Measurements from ENCODE around the gene ARHGAP26.
"Not testable (repeated sequence)": the region's sequence is repeated elsewhere in the genome, so short reads cannot be mapped to it uniquely, and the experiment has no call there.

ARHGAP26 gene

DNA sequence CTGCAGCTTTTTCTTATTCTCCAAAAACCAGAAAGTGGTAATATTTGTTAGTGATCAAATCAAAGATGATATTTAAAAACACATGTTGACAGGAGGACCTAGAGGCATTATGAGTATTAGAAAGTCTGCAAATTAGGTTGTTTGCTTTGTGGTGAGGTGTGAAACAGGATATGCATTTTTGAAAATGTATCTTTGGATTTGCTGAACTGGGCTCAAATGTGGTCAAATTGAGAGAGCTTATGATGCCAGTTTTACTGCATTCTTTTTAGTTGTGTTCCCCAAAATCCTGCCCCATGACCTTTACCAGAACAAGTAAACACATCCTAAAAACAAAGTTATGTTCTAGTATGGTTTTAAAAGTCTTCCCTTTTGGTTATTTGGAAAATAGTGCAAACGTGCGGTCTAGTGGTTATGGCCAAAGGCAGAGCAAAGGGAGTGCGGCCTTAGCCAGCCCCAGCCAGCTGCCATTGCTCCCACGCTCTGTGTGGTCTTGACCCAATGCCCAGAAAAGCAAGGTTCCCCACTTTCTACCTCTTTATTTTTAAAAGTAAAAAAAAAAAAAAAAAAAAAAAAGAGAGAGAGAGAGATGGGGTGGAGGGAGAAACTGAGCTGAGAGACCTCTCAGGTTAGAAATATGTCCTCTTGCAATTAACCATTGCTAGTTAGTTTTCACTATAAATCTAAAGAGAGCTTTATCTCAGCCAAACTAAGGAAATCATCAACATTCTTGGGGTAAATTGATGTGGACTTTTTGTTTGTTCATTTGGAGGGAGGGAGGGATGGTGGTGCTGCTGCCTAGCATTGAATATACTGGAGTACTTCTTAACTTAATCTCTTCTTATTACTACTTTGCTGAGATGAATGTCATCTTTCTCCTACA is 176.6 kb downstream of the ARHGAP26 start:
- in situ Hi-C loops (cut with MboI; ENCODE audit: low sequenced_read_pairs): no loop called here

- in situ Hi-C loops (cut with MboI; ENCODE audit: low sequenced_read_pairs): no loop called here
These were observed 177.2 kb downstream of the ARHGAP26 start for GRCh38 chr5:142947427-142947709.

- in situ Hi-C loops (cut with MboI; ENCODE audit: low sequenced_read_pairs): no loop called here
These were observed 182.1 kb downstream of the ARHGAP26 start for GRCh38 chr5:142952229-142952628.

- in situ Hi-C loops (cut with MboI; ENCODE audit: low sequenced_read_pairs): not testable (repeated sequence)
These were observed 182.7 kb downstream of the ARHGAP26 start for GRCh38 chr5:142952871-142953270.

DNA sequence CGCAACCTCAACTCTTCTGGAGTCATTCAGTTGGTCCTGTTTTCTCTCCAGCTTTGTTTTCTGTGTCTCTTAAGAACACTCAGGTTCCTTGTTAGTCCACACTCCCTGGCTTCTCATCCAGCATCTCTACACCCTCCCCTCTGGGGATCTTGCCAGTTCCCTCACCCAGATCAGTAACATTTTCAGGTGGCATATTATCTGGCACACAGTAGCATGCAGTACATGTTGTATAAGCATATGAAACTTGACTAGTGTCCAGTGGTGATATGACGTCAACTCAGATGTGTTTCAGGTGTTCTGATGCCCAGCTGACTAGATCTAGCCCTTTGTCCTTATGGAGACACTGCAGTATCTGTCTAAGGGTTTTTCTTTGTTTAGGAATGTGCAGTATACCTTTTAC is 184.3 kb downstream of the ARHGAP26 start:
- in situ Hi-C loops (cut with MboI; ENCODE audit: low sequenced_read_pairs): no loop called here

- in situ Hi-C loops (cut with MboI; ENCODE audit: low sequenced_read_pairs): no loop called here
These were observed 185.5 kb downstream of the ARHGAP26 start for GRCh38 chr5:142955628-142956027.

- in situ Hi-C loops (cut with MboI; ENCODE audit: low sequenced_read_pairs): no loop called here
These were observed 187.4 kb downstream of the ARHGAP26 start for GRCh38 chr5:142957528-142957927.

GRCh38 chr5:142958944-142959682 is 188.9 kb downstream of the ARHGAP26 start:
- in situ Hi-C loops (cut with MboI; ENCODE audit: low sequenced_read_pairs): no loop called here

- in situ Hi-C loops (cut with MboI; ENCODE audit: low sequenced_read_pairs): no loop called here
These were observed 189.8 kb downstream of the ARHGAP26 start for GRCh38 chr5:142959683-142960657.

DNA sequence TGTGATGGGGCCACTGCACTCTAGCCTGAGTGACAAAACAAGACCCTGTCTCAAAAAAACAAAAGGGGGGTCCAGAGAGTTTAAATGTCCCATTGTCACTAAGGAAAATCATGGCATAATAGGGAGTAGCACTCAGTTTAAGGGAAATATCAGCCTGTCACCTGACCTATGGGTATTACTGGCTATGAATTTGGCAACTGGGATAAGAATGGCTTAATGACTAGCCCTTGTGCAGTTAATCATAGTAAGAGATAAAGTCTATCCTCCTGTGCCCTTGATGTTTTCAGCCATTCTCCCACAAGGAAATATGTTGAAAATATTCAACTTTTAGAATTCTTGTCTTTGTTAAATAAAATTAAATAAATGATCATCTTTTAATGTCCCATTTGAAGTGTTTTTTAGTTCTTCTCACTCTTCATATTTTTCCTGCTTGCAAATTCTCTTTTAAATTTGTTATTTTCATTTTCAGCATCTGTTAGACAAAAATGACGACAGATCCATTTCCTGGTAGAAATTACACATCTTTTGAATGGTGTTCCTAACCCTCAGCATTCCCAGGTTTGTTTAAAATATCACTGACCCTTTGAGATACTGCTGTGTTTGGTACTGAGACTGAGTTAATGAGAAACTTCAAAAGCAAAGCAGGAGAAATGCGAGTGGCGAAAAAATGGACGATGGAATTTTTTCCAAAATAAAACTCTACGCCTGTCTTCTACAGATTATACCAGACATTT is 191.4 kb downstream of the ARHGAP26 start:
- in situ Hi-C loops (cut with MboI; ENCODE audit: low sequenced_read_pairs): no loop called here

DNA sequence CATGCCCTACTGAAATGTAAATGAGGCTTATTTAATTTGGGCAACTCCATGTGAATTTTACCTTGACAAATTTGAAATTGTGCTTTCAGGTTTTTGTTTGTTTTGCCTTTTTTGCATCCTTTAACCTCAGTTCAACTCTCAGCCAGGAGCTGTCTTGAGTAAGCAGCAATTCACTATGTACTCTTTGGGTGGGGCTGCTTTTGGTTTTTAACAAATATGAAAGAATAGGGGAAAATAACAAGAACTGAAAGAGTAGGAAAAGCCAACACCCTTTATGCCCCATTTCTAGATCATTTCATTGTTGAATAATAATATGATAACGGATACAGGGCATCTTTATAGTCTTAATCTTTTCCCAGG is 192.0 kb downstream of the ARHGAP26 start:
- in situ Hi-C loops (cut with MboI; ENCODE audit: low sequenced_read_pairs): no loop called here

GRCh38 chr5:142965258-142966120 is 195.3 kb downstream of the ARHGAP26 start:
- in situ Hi-C loops (cut with MboI; ENCODE audit: low sequenced_read_pairs): not testable (repeated sequence)

DNA sequence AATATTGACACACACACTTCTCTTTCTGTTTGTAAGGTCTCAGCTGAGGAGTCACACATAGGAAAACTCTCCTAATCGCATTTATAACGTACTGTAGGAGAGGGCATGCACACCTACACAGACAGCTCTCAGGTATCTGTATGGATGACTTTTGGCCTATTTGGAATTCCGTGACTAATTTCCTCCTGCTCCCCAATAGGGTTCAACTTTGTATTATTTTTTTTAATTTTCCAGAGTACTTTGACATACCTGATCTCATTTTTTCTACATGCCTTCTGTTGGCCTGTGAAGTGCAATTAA is 195.9 kb downstream of the ARHGAP26 start:
- in situ Hi-C loops (cut with MboI; ENCODE audit: low sequenced_read_pairs): no loop called here

DNA sequence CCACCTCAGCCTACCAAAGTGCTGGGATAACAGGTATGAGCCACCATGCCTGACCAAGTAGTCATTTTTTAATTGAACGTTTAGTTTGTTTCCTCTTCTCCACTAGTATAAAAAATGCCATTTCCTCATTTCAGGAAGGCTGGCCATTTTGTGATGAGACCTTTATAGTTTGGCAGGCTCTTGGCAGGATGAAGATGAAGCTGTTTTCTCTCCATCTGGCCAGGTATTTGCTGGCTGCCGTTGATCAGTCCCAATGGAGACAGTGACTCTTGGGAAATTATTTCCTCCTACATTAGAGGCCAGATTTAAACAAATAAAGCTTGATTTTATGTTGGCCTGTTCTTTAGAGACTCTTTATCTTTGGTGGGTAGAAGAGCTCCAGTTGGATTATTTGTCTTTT is 199.0 kb downstream of the ARHGAP26 start:
- in situ Hi-C loops (cut with MboI; ENCODE audit: low sequenced_read_pairs): no loop called here

DNA sequence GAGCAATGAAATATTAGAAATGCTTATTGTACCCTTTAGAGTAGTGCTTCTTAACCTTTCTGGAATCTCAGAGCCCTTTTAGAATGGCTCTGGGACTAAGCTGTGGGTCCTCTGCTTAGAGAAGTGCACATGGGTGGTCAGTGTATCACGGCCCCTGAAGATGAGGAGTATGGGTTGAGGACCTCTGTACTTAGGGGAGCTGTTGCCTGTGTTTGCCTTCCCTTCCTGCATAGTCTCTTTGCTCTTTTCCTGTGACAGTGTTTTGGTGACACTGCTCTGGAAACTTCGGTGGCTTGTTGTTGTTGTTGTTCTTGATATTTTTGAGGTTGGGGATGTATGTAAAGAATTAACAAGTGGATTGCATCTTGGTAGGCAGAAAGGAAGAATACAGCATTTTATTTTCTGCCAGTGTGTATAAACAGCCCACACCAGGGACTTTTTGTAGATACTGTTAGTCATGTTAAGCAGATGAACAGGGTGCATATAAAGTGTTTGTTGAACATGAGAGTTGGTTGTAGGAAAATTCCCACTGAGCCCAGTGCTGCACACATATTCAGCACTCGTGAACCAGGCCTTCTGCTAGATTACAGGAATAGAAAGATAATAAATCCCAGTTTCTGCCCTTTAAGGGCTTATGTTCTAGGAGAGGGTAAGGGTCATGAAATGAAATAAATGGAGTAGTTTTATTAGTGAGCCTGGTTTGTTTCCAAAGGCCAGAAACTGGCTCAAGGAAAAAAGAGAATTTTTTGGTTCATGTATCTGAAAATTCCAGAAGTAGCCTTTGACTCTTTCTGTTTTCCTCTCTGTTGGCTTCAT is 199.7 kb downstream of the ARHGAP26 start:
- in situ Hi-C loops (cut with MboI; ENCODE audit: low sequenced_read_pairs): no loop called here

DNA sequence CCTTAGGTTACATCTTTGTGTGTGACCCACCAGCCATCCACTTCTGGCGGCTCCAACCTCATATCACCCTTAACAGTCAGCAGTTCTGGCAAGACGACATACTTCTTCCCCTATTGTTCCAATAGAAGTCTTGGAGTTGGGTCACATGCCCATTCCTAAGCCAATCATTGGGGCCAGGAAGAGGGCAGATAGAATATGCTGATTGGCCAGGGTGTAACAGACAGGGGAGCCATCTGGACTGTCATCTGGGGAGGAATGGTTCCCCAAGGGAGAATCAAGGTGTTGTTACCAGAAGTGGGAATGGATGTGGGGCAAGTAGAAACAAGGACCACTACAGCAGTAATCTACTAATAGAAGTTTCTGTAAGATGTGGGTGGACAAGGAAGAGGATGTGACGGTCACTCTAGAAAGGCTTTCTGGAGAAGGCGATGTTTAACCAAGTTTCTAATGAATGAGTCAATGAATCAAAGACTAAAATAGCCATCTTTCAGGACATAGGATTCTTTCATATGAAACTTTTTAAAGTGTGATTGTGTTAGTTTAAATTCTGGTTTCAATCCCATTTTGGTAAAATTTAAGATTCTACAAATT is 200.4 kb downstream of the ARHGAP26 start:
- in situ Hi-C loops (cut with MboI; ENCODE audit: low sequenced_read_pairs): no loop called here

GRCh38 chr5:142971303-142972013 is 201.3 kb downstream of the ARHGAP26 start:
- in situ Hi-C loops (cut with MboI; ENCODE audit: low sequenced_read_pairs): no loop called here

GRCh38 chr5:142972064-142972570 is 201.9 kb downstream of the ARHGAP26 start:
- in situ Hi-C loops (cut with MboI; ENCODE audit: low sequenced_read_pairs): no loop called here
